HCT116 (cell line): ENCODE measurements around the gene ISL2.

Experiments used
- CTCF ChIP-seq, 3 experiments: fragments of 200-600 bp in 1 of 3; sonication (generic) in 1 of 3; IDR thresholded peaks in 2 of 3; conservative IDR thresholded peaks in 1 of 3; 2 replicates each; pipeline ENCODE4 v1.5.1; 2012 to 2017; ENCODE audit warnings: low read depth in 2 of 3, low read length in 2 of 3, antibody characterized with exemption in 1 of 3, borderline replicate concordance in 1 of 3, control low read depth in 1 of 3, mild to moderate bottlenecking in 1 of 3, mixed read lengths in 1 of 3, mixed run types in 1 of 3, moderate library complexity in 1 of 3; ENCODE audit not compliant: insufficient read depth in 1 of 3
- JUND ChIP-seq: IDR thresholded peaks from 2 replicates; pipeline ENCODE4 v1.6.1; 2012
- POLR2A ChIP-seq: IDR thresholded peaks from 2 replicates; pipeline ENCODE4 v1.7.0; 2011; ENCODE audit warnings: borderline replicate concordance; ENCODE audit not compliant: insufficient read depth, insufficient read length; ENCODE audit errors: extremely low read depth
- POLR2AphosphoS5 ChIP-seq: IDR thresholded peaks from 2 replicates; pipeline ENCODE4 v1.6.1; 2011; ENCODE audit warnings: mild to moderate bottlenecking, low read depth, low read length, moderate library complexity
- YY1 ChIP-seq: IDR thresholded peaks from 2 replicates; pipeline ENCODE4 v1.6.1; 2011; ENCODE audit warnings: low read length, low read depth, moderate library complexity, mild to moderate bottlenecking; ENCODE audit not compliant: insufficient replicate concordance; ENCODE audit errors: extremely low read depth
- ZFX ChIP-seq: fragments of 450-650 bp; IDR thresholded peaks from 2 replicates; pipeline ENCODE4 v1.6.1; 2017

- TF ChIP-seq ZFX (no peak), CTCF (IDR thresholded peaks at IDR 0.05 in 2 of 3, conservative IDR thresholded peaks at IDR 0.05 in 1 of 3; ENCODE audit: borderline replicate concordance in 1 of 3, insufficient read depth in 1 of 3, low read depth in 2 of 3, low read length in 2 of 3) (no peak), JUND (no peak), YY1 (no peak), POLR2AphosphoS5 (no peak), POLR2A (no peak)
Observed at GRCh38 chr15:76289582-76289981, 47.0 kb upstream of the ISL2 start.
